Tibial nerve (tissue), 4 donors: ENCODE measurements around the gene WEE2. TPM values are rescaled to one million over a fixed set of nuclear protein-coding genes. Genes with fewer than 3 reads are reported as not detected.
A peak's percentile ranks its signal among the peaks of the same experiment; 100 is the strongest.

Experiments used
- DNase-seq, 2 donors: peaks; one replicate each; pipeline ENCODE4 v3.0.0-alpha.2; 2019; ENCODE audit warnings: low spot score in 2 of 2
- H3K27ac ChIP-seq, 4 donors: fragments of 200-600 bp; sonication (generic) in 3 of 4; one replicate each; pipeline ENCODE4 v1.5.1; 2017 to 2019; ENCODE audit warnings: mild to moderate bottlenecking in 1 of 4
- H3K27me3 ChIP-seq, 2 donors: fragments of 200-600 bp; sonication (generic) in 1 of 2; one replicate each; pipeline versions ENCODE4 v1.5.1 to v1.6.0; 2017 to 2019
- H3K36me3 ChIP-seq, 3 donors: fragments of 200-600 bp; sonication (generic); one replicate each; pipeline ENCODE4 v1.5.1; 2018 to 2019
- H3K4me1 ChIP-seq, 4 donors: fragments of 200-600 bp; sonication (generic) in 3 of 4; one replicate each; pipeline ENCODE4 v1.5.1; 2017 to 2019
- H3K4me3 ChIP-seq, 4 donors: fragments of 200-600 bp; sonication (generic) in 3 of 4; one replicate each; pipeline ENCODE4 v1.5.1; 2017 to 2019; ENCODE audit warnings: mild to moderate bottlenecking in 1 of 4, moderate library complexity in 1 of 4
- H3K9me3 ChIP-seq, 4 donors: fragments of 200-600 bp; sonication (generic) in 3 of 4; one replicate each; pipeline ENCODE4 v1.5.1; 2017 to 2019
- EP300 ChIP-seq, 2 donors: sonication (generic); formaldehyde crosslinking; IDR thresholded peaks; one replicate each; pipeline ENCODE4 v1.6.1; 2017; ENCODE audit warnings: antibody characterized with exemption in 2 of 2, mild to moderate bottlenecking in 1 of 2
- POLR2A ChIP-seq, 2 donors: fragments of 450-650 bp; IDR thresholded peaks; one replicate each; pipeline ENCODE4 v1.6.1; 2017; ENCODE audit warnings: antibody characterized with exemption in 2 of 2, mild to moderate bottlenecking in 2 of 2, moderate library complexity in 2 of 2
- WGBS, 2 donors: methylation state at CpG; one replicate each; pipeline ENCODE4 v1.1.5; 2018; 5-methylcytosine and 5-hydroxymethylcytosine counted together
- total RNA-seq, 4 donors: library from RNA; depleted of rRNA; stranded (reverse); fragments of >200 nt; gene quantifications; one replicate each; pipeline ENCODE4 v1.1.0, GENCODE V29; 2016
- TF ChIP-seq, protein P1 (sequence below), 5 experiments: fragments of 200-600 bp in 3 of 5; fragments of 450-650 bp in 2 of 5; sonication (generic) in 3 of 5; IDR thresholded peaks; one replicate each; pipeline ENCODE4 v1.5.1; 2016 to 2019; ENCODE audit warnings: antibody characterized with exemption in 5 of 5, mild to moderate bottlenecking in 3 of 5, moderate library complexity in 2 of 5

The WEE2 gene
- total RNA-seq, 4 donors from 2014 or later = not detected

- no peaks in the 10 kb centered on the region for H3K36me3 ChIP-seq
- peaks cover 0 to 45% (median 5%) of the 10 kb centered on the region in 4 donors for H3K4me1 ChIP-seq
- H3K27ac ChIP-seq = peak overlapping the region; percentile 73 to 90 (median 80)
- WGBS, 2 donors = 0 to 1% methylated on average over 13 to 25 of the region's 59 CpGs
- no peaks in the 10 kb centered on the region for H3K27me3 ChIP-seq
- peak overlapping the region; percentile 62 to 93 (median 82) for H3K4me3 ChIP-seq
- no peak for DNase-seq
- no peaks in the 10 kb centered on the region for H3K9me3 ChIP-seq
- TF ChIP-seq POLR2A (IDR thresholded peaks at IDR 0.05) (no peak), EP300 (IDR thresholded peaks at IDR 0.05) (no peak)
- TF ChIP-seq, protein P1, sequence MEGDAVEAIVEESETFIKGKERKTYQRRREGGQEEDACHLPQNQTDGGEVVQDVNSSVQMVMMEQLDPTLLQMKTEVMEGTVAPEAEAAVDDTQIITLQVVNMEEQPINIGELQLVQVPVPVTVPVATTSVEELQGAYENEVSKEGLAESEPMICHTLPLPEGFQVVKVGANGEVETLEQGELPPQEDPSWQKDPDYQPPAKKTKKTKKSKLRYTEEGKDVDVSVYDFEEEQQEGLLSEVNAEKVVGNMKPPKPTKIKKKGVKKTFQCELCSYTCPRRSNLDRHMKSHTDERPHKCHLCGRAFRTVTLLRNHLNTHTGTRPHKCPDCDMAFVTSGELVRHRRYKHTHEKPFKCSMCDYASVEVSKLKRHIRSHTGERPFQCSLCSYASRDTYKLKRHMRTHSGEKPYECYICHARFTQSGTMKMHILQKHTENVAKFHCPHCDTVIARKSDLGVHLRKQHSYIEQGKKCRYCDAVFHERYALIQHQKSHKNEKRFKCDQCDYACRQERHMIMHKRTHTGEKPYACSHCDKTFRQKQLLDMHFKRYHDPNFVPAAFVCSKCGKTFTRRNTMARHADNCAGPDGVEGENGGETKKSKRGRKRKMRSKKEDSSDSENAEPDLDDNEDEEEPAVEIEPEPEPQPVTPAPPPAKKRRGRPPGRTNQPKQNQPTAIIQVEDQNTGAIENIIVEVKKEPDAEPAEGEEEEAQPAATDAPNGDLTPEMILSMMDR (IDR thresholded peaks at IDR 0.05) = no peak
Observed at GRCh38 chr7:141701489-141702046, 6.6 kb upstream of the WEE2 start.

DNA sequence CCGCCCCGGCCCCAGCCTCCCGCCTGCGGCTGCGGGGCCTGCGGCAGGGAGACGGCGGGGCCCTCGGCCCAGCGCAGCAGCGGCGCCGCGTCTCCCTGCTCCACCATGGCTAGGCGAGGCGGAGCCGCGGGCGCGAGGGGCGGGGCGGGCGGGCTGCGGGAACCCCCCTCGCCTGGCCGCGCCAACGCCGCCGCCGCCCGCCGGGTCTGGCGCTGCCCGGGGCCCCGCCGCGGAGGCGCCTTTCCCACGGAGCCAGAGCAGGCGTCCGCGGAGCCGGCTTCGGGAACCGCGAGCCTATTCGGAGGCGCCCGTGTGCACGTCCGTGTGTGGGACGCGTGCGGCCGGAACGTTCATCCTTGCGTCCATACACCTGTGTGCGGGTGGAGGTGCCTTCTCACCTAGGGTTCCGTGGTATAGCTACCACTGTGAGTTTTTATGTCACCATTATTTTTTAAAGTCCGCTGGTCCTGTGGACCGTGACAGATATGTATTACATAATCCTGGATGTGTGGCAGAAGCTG is 6.0 kb upstream of the WEE2 start, which contains the start of gene DENND11:
DENND11 (minus strand) TSS at position 120 of the 521 bp plus-strand sequence; CDS start at position 107, 13 bp downstream.
- no peaks in the 10 kb centered on the region for H3K27me3 ChIP-seq
- H3K36me3 ChIP-seq = no peaks in the 10 kb centered on the region
- H3K9me3 ChIP-seq = no peaks in the 10 kb centered on the region
- H3K27ac ChIP-seq = peak within 1 kb of the TSS; percentile 73 to 90 (median 80)
- peak within 1 kb of the TSS; percentile 62 to 93 (median 82) for H3K4me3 ChIP-seq
- TF ChIP-seq EP300 (IDR thresholded peaks at IDR 0.05) = no peak
- TF ChIP-seq POLR2A (IDR thresholded peaks at IDR 0.05) = no peak
- TF ChIP-seq, protein P1 (IDR thresholded peaks at IDR 0.05) = no peak
- H3K4me1 ChIP-seq = peaks cover 0 to 41% (median 5%) of the 10 kb centered on the region in 4 donors
- no peak for DNase-seq
- WGBS, 2 donors = 0% methylated on average over 23 to 36 of the region's 62 CpGs

- no peaks in the 10 kb centered on the region for H3K9me3 ChIP-seq
- DNase-seq = no peak
- H3K4me3 ChIP-seq = peak overlapping the region in 1 of 4 donors; percentile 93
- H3K27me3 ChIP-seq = no peaks in the 10 kb centered on the region
- H3K36me3 ChIP-seq = no peaks in the 10 kb centered on the region
- 69 to 78% methylated on average over 4 of the region's 4 CpGs for WGBS, 2 donors
- no peak for TF ChIP-seq POLR2A (IDR thresholded peaks at IDR 0.05)
- TF ChIP-seq, protein P1 (IDR thresholded peaks at IDR 0.05) = no peak
- TF ChIP-seq EP300 (IDR thresholded peaks at IDR 0.05) = no peak
- peaks cover 0 to 34% (median 3%) of the 10 kb centered on the region in 4 donors for H3K4me1 ChIP-seq
- H3K27ac ChIP-seq = no peak overlapping the region
Observed at GRCh38 chr7:141702892-141703291, 5.3 kb upstream of the WEE2 start.

DNA sequence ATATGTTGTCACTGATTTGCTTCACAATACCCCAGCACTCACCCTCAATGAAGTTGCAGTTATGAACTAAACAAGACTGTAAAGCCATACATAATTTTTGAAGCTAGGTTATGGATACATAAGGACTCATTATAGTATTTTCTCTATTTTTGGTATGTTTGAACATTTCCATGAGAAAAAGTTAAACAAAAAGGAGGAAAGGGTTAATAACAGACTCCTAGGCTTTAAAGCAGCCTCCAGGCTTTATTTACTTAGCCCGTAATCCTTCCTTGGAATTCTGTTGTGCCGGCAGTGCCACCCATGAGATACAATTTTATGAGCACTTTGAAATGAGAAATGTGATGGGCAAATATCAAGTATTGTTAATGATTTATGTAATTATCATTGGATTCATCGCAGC is 4.0 kb upstream of the WEE2 start:
- no peak overlapping the region for H3K27ac ChIP-seq
- 72 to 82% methylated on average over 3 of the region's 3 CpGs for WGBS, 2 donors
- TF ChIP-seq POLR2A (IDR thresholded peaks at IDR 0.05) (no peak), EP300 (IDR thresholded peaks at IDR 0.05) (no peak)
- TF ChIP-seq, protein P1 (IDR thresholded peaks at IDR 0.05) = no peak

GRCh38 chr7:141704741-141705140 is 3.4 kb upstream of the WEE2 start:
- WGBS, 2 donors = 66 to 73% methylated on average over 5 of the region's 5 CpGs
- H3K9me3 ChIP-seq = no peaks in the 10 kb centered on the region
- DNase-seq = no peak

More for the DNA sequence above, 4.0 kb upstream of the WEE2 start:
- H3K36me3 ChIP-seq = no peaks in the 10 kb centered on the region
- H3K27me3 ChIP-seq = no peaks in the 10 kb centered on the region
- H3K4me3 ChIP-seq = no peak overlapping the region
- no peak for DNase-seq
- H3K4me1 ChIP-seq = peaks cover 0 to 27% (median 3%) of the 10 kb centered on the region in 4 donors
- no peaks in the 10 kb centered on the region for H3K9me3 ChIP-seq

More at GRCh38 chr7:141704741-141705140, 3.4 kb upstream of the WEE2 start:
- no peak overlapping the region for H3K27ac ChIP-seq
- H3K27me3 ChIP-seq = no peaks in the 10 kb centered on the region
- H3K4me3 ChIP-seq = no peak overlapping the region
- H3K36me3 ChIP-seq = no peaks in the 10 kb centered on the region
- TF ChIP-seq, protein P1 (IDR thresholded peaks at IDR 0.05) = no peak
- TF ChIP-seq EP300 (IDR thresholded peaks at IDR 0.05) (no peak), POLR2A (IDR thresholded peaks at IDR 0.05) (no peak)
- peaks cover 0 to 24% (median 3%) of the 10 kb centered on the region in 4 donors for H3K4me1 ChIP-seq
